ENCODE data around the gene IL23R. TPM values are rescaled to one million over a fixed set of nuclear protein-coding genes. Genes with fewer than 3 reads are reported as not detected.
A peak's percentile ranks its signal among the peaks of the same experiment; 100 is the strongest.

IL23R gene
- total and polyA plus RNA-seq, 8 donors: 1.3 TPM; not detected in 7

DNA sequence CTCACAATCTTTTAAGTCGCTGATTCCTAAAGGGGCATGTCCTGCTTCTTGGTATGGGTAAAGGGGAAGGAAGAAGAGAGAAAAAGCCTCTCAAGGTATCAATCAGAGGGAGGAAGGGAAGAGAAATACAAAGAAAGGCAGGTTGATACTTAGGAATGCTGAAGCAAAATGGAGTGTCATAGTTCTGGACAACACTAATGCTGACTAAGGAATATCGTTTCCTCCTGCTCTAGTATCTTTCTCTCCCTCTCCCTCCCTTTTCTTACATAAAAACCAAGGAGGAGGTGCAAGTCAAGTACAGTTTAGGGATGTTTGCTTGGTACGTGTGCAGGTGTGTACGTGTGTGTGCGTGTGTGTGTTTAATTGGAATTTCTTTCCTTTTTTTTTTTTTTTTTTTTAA, 96.5 kb downstream of the IL23R start:
- WGBS, 5 donors: 65 to 88% (median 76%) methylated on average over 5 of the region's 5 CpGs
- Histone ChIP-seq H3K4me3 (no peak overlapping the region), H3K4me1 (no peaks in the 10 kb centered on the region), H3K9me3 (no peaks in the 10 kb centered on the region), H3K36me3 (no peaks in the 10 kb centered on the region), H3K27me3 (no peaks in the 10 kb centered on the region), H3K27ac (no peak overlapping the region)
- intact Hi-C loops (cut with DNase I; ENCODE audit: low total_unique reads): no loop called here
- no peak for TF ChIP-seq POLR2AphosphoS5 (IDR thresholded peaks at IDR 0.05)
- TF ChIP-seq, protein P1, sequence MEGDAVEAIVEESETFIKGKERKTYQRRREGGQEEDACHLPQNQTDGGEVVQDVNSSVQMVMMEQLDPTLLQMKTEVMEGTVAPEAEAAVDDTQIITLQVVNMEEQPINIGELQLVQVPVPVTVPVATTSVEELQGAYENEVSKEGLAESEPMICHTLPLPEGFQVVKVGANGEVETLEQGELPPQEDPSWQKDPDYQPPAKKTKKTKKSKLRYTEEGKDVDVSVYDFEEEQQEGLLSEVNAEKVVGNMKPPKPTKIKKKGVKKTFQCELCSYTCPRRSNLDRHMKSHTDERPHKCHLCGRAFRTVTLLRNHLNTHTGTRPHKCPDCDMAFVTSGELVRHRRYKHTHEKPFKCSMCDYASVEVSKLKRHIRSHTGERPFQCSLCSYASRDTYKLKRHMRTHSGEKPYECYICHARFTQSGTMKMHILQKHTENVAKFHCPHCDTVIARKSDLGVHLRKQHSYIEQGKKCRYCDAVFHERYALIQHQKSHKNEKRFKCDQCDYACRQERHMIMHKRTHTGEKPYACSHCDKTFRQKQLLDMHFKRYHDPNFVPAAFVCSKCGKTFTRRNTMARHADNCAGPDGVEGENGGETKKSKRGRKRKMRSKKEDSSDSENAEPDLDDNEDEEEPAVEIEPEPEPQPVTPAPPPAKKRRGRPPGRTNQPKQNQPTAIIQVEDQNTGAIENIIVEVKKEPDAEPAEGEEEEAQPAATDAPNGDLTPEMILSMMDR (IDR thresholded peaks at IDR 0.05): no peak
- no peak for TF ChIP-seq POLR2A (IDR thresholded peaks at IDR 0.05)
- no peak for TF ChIP-seq EP300 (IDR thresholded peaks at IDR 0.05)
- DNase-seq: no peak

DNA sequence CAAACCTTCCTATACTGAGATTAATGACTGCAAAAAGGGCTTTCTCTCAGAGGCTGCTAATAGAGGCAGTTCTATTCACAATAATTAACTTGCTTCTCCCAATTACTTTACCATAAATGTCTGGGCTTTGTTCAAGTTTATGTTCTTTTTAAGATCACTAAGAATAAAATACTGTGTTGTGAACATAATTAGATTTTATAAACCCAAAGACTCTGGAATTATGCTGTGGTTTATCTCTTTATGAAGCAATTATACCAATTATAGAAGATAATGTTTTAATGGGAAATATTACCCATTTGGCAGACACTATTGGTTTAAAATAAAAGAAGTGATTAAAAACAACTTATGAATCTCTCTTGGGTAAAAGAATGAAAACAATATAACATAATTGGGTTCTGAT, 97.9 kb downstream of the IL23R start:
- Histone ChIP-seq H3K36me3 (no peaks in the 10 kb centered on the region), H3K27ac (no peak overlapping the region), H3K9me3 (no peaks in the 10 kb centered on the region), H3K4me3 (no peak overlapping the region), H3K27me3 (no peaks in the 10 kb centered on the region), H3K4me1 (no peaks in the 10 kb centered on the region)
- intact Hi-C loops (cut with DNase I; ENCODE audit: low total_unique reads): no loop called here
- TF ChIP-seq POLR2A (IDR thresholded peaks at IDR 0.05): no peak
- TF ChIP-seq, protein P1 (IDR thresholded peaks at IDR 0.05): no peak
- no peak for TF ChIP-seq EP300 (IDR thresholded peaks at IDR 0.05)
- no peak for TF ChIP-seq POLR2AphosphoS5 (IDR thresholded peaks at IDR 0.05)
- DNase-seq: no peak

DNA sequence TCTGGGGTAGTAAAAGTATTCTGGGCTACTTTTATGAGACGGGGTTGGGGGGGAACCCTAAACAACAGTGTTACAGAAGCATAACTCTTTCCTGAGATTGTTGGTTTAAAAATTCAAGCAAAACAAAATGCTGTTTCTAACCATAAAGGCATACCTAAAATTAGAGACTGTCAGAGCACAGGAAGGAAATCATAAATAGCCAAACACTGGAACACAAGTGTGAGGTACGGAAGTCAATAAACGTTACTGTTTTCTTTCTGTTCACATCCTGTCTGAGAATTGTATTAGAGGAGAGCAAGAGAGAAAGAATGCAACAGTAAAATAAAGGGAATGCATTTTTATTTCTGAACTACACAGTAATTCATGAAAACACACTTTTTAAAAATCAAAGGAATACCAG, 98.6 kb downstream of the IL23R start:
- no peak for TF ChIP-seq POLR2A (IDR thresholded peaks at IDR 0.05)
- TF ChIP-seq, protein P1 (IDR thresholded peaks at IDR 0.05): no peak
- TF ChIP-seq POLR2AphosphoS5 (IDR thresholded peaks at IDR 0.05): no peak
- TF ChIP-seq EP300 (IDR thresholded peaks at IDR 0.05): no peak
- intact Hi-C loops (cut with DNase I; ENCODE audit: low total_unique reads): no loop called here
- H3K4me3 ChIP-seq: no peak overlapping the region
- no peaks in the 10 kb centered on the region for H3K4me1 ChIP-seq
- no peaks in the 10 kb centered on the region for H3K27me3 ChIP-seq
- no peak overlapping the region for H3K27ac ChIP-seq
- no peaks in the 10 kb centered on the region for H3K9me3 ChIP-seq
- DNase-seq: peak in 1 of 2 donors; percentile 6
- WGBS, 5 donors: 45 to 70% (median 66%) methylated on average over 3 of the region's 3 CpGs
- no peaks in the 10 kb centered on the region for H3K36me3 ChIP-seq

DNA sequence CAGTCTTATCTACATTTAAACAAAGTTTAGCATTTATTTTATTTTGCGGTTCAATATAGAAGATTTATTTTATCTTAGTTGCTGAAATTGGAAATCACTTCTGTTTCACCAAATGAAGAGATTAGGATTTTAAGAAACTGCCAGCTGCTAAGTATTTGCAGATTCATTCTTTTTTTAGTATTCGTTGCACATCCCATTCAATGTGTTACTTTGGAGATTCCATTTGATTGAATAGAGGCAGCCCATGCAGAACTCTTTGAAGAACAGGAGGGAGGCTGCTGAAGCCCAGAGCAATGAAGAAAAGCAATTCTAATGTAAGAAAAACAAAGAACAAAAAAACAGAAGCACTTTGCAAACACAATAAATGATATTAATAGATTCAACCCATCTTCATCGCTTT, 102.8 kb downstream of the IL23R start:
- no peak overlapping the region for H3K27ac ChIP-seq
- intact Hi-C loops (cut with DNase I; ENCODE audit: low total_unique reads): no loop called here
- no peaks in the 10 kb centered on the region for H3K4me1 ChIP-seq
- DNase-seq: no peak
- 85 to 91% (median 86%) methylated on average over 3 of the region's 3 CpGs for WGBS, 5 donors
- no peak overlapping the region for H3K4me3 ChIP-seq
- H3K9me3 ChIP-seq: peaks cover 0 to 9% (median 3%) of the 10 kb centered on the region in 4 donors
- no peaks in the 10 kb centered on the region for H3K36me3 ChIP-seq
- TF ChIP-seq, protein P1 (IDR thresholded peaks at IDR 0.05): no peak
- TF ChIP-seq POLR2AphosphoS5 (IDR thresholded peaks at IDR 0.05) (no peak), POLR2A (IDR thresholded peaks at IDR 0.05) (no peak), EP300 (IDR thresholded peaks at IDR 0.05) (no peak)
- no peaks in the 10 kb centered on the region for H3K27me3 ChIP-seq
